NB4 (cell line): ENCODE results near the gene BAZ1A.
A peak's percentile ranks its signal among the peaks of the same experiment; 100 is the strongest.

Experiments used
- MAX ChIP-seq: IDR thresholded peaks from 2 replicates; pipeline ENCODE4 v1.6.1; 2011; ENCODE audit warnings: low read depth, low read length
- MYC ChIP-seq: IDR thresholded peaks from 2 replicates; pipeline ENCODE4 v1.6.1; 2011; ENCODE audit warnings: low read depth, low read length
- POLR2A ChIP-seq: IDR thresholded peaks from 2 replicates; pipeline ENCODE4 v1.6.1; 2011; ENCODE audit warnings: mild to moderate bottlenecking; ENCODE audit not compliant: insufficient read length; ENCODE audit errors: extremely low read depth
- TF ChIP-seq, protein P1 (sequence below): IDR thresholded peaks from one replicate; pipeline ENCODE4 v1.5.1; 2012; ENCODE audit warnings: low read depth, low read length

GRCh38 chr14:34714320-34715126 lies 160.6 kb downstream of the BAZ1A start, which contains the start of gene CFL2:
- TF ChIP-seq, protein P1, sequence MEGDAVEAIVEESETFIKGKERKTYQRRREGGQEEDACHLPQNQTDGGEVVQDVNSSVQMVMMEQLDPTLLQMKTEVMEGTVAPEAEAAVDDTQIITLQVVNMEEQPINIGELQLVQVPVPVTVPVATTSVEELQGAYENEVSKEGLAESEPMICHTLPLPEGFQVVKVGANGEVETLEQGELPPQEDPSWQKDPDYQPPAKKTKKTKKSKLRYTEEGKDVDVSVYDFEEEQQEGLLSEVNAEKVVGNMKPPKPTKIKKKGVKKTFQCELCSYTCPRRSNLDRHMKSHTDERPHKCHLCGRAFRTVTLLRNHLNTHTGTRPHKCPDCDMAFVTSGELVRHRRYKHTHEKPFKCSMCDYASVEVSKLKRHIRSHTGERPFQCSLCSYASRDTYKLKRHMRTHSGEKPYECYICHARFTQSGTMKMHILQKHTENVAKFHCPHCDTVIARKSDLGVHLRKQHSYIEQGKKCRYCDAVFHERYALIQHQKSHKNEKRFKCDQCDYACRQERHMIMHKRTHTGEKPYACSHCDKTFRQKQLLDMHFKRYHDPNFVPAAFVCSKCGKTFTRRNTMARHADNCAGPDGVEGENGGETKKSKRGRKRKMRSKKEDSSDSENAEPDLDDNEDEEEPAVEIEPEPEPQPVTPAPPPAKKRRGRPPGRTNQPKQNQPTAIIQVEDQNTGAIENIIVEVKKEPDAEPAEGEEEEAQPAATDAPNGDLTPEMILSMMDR = no peak
- TF ChIP-seq POLR2A (peak; percentile 62), MAX (peak; percentile 82), MYC (0 out of 2 replicates have a peak, but pooled peaks have one; percentile 31)
